Measurements from ENCODE around the gene HOXC9. TPM values are rescaled to one million over a fixed set of nuclear protein-coding genes. Genes with fewer than 3 reads are reported as not detected.

HOXC9 gene
- total RNA-seq, 1 donor from 2014 or later: not detected

GRCh38 chr12:54042970-54043853 is 43.3 kb downstream of the HOXC9 start:
- Mint-ChIP-seq H3K9me3 (ENCODE audit: low read depth) (no peaks in the 10 kb centered on the region), H3K27me3 (ENCODE audit: low read depth) (peaks cover 84% of the 10 kb centered on the region), H3K4me3 (ENCODE audit: unreplicated experiment) (no peak overlapping the region), H3K27ac (ENCODE audit: unreplicated experiment) (no peak overlapping the region), H3K4me1 (ENCODE audit: low read depth) (no peaks in the 10 kb centered on the region), H3K36me3 (ENCODE audit: low read depth) (no peaks in the 10 kb centered on the region)
- DNase-seq (ENCODE audit: low spot score): no peak
- TF ChIP-seq CTCF (IDR thresholded peaks at IDR 0.05): no peak

GRCh38 chr12:54044425-54045103 is 44.6 kb downstream of the HOXC9 start:
- H3K9me3 Mint-ChIP-seq (ENCODE audit: low read depth): no peaks in the 10 kb centered on the region
- no peak overlapping the region for H3K27ac Mint-ChIP-seq (ENCODE audit: unreplicated experiment)
- H3K4me1 Mint-ChIP-seq (ENCODE audit: low read depth): no peaks in the 10 kb centered on the region
- peaks cover 84% of the 10 kb centered on the region for H3K27me3 Mint-ChIP-seq (ENCODE audit: low read depth)
- no peak for TF ChIP-seq CTCF (IDR thresholded peaks at IDR 0.05)
- no peak overlapping the region for H3K4me3 Mint-ChIP-seq (ENCODE audit: unreplicated experiment)
- H3K36me3 Mint-ChIP-seq (ENCODE audit: low read depth): no peaks in the 10 kb centered on the region
- no peak for DNase-seq (ENCODE audit: low spot score)

- H3K4me1 Mint-ChIP-seq (ENCODE audit: low read depth): no peaks in the 10 kb centered on the region
- H3K4me3 Mint-ChIP-seq (ENCODE audit: unreplicated experiment): no peak overlapping the region
- no peak for TF ChIP-seq CTCF (IDR thresholded peaks at IDR 0.05)
Measured at GRCh38 chr12:54045401-54045800, 45.4 kb downstream of the HOXC9 start.

GRCh38 chr12:54045868-54046521 is 46.0 kb downstream of the HOXC9 start:
- Mint-ChIP-seq H3K36me3 (ENCODE audit: low read depth) (no peaks in the 10 kb centered on the region), H3K4me3 (ENCODE audit: unreplicated experiment) (no peak overlapping the region), H3K27me3 (ENCODE audit: low read depth) (peaks cover 86% of the 10 kb centered on the region), H3K4me1 (ENCODE audit: low read depth) (no peaks in the 10 kb centered on the region), H3K27ac (ENCODE audit: unreplicated experiment) (no peak overlapping the region), H3K9me3 (ENCODE audit: low read depth) (no peaks in the 10 kb centered on the region)
- no peak for DNase-seq (ENCODE audit: low spot score)
- no peak for TF ChIP-seq CTCF (IDR thresholded peaks at IDR 0.05)

More at GRCh38 chr12:54045401-54045800, 45.4 kb downstream of the HOXC9 start:
- no peak for DNase-seq (ENCODE audit: low spot score)
- no peak overlapping the region for H3K27ac Mint-ChIP-seq (ENCODE audit: unreplicated experiment)
- H3K36me3 Mint-ChIP-seq (ENCODE audit: low read depth): no peaks in the 10 kb centered on the region
- H3K27me3 Mint-ChIP-seq (ENCODE audit: low read depth): peaks cover 85% of the 10 kb centered on the region
- no peaks in the 10 kb centered on the region for H3K9me3 Mint-ChIP-seq (ENCODE audit: low read depth)

- TF ChIP-seq CTCF (IDR thresholded peaks at IDR 0.05): no peak
- H3K27me3 Mint-ChIP-seq (ENCODE audit: low read depth): peaks cover 87% of the 10 kb centered on the region
- H3K27ac Mint-ChIP-seq (ENCODE audit: unreplicated experiment): no peak overlapping the region
- no peaks in the 10 kb centered on the region for H3K36me3 Mint-ChIP-seq (ENCODE audit: low read depth)
- no peaks in the 10 kb centered on the region for H3K9me3 Mint-ChIP-seq (ENCODE audit: low read depth)
- H3K4me3 Mint-ChIP-seq (ENCODE audit: unreplicated experiment): no peak overlapping the region
- DNase-seq (ENCODE audit: low spot score): no peak
- no peaks in the 10 kb centered on the region for H3K4me1 Mint-ChIP-seq (ENCODE audit: low read depth)
Measured at GRCh38 chr12:54046809-54047159, 46.8 kb downstream of the HOXC9 start.

All from chondrocyte (in vitro differentiated cells).